Ovary (tissue), 3 donors: ENCODE results near the gene UBE2C.

Experiments
- EP300 ChIP-seq: sonication (generic); formaldehyde crosslinking; IDR thresholded peaks from one replicate; pipeline ENCODE4 v1.6.1; 2017; ENCODE audit warnings: antibody characterized with exemption
- POLR2A ChIP-seq: fragments of 450-650 bp; IDR thresholded peaks from one replicate; pipeline ENCODE4 v1.6.1; 2017; ENCODE audit warnings: antibody characterized with exemption, mild to moderate bottlenecking, moderate library complexity
- TF ChIP-seq, protein P1 (sequence below), 3 donors: fragments of 450-650 bp in 2 of 3; fragments of 200-600 bp in 1 of 3; IDR thresholded peaks; one replicate each; pipeline versions ENCODE4 v1.5.1 to v1.8.0; 2016 to 2022; ENCODE audit warnings: antibody characterized with exemption in 3 of 3, mild to moderate bottlenecking in 1 of 3
- donor health status: DM: no; HTN: no; CAD: no.

DNA sequence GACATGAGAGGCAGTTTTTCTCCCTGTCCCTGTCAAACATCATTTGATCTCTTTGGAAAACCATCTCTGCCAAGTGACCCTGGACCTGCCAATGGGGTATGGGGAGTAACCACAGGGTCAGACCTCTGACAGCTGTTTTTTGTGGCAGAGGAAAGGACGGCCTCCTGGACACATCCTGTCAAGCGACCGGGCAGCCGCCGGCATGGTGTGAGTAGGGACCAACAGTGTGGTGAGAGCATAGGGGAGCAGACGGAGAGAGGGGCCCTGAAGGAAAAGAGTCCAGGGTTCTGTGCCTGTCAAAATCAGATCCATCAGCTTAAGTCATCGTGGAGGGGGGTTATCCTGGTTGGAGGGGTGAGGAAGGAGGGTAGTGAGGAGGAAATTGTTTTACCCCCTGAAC, 10.6 kb upstream of the UBE2C start:
- TF ChIP-seq EP300 (no peak), POLR2A (no peak)
- TF ChIP-seq, protein P1, sequence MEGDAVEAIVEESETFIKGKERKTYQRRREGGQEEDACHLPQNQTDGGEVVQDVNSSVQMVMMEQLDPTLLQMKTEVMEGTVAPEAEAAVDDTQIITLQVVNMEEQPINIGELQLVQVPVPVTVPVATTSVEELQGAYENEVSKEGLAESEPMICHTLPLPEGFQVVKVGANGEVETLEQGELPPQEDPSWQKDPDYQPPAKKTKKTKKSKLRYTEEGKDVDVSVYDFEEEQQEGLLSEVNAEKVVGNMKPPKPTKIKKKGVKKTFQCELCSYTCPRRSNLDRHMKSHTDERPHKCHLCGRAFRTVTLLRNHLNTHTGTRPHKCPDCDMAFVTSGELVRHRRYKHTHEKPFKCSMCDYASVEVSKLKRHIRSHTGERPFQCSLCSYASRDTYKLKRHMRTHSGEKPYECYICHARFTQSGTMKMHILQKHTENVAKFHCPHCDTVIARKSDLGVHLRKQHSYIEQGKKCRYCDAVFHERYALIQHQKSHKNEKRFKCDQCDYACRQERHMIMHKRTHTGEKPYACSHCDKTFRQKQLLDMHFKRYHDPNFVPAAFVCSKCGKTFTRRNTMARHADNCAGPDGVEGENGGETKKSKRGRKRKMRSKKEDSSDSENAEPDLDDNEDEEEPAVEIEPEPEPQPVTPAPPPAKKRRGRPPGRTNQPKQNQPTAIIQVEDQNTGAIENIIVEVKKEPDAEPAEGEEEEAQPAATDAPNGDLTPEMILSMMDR (IDR thresholded peaks at IDR 0.05) = no peak
